Activated T-cell treated with anti-CD3 and anti-CD28 coated beads for 4 hours (primary cell): Measurements from ENCODE around the gene SBF2.

Experiments
- DNase-seq: peaks from one replicate; pipeline ENCODE4 v3.0.0-alpha.2; 2020

The SBF2 gene

DNA sequence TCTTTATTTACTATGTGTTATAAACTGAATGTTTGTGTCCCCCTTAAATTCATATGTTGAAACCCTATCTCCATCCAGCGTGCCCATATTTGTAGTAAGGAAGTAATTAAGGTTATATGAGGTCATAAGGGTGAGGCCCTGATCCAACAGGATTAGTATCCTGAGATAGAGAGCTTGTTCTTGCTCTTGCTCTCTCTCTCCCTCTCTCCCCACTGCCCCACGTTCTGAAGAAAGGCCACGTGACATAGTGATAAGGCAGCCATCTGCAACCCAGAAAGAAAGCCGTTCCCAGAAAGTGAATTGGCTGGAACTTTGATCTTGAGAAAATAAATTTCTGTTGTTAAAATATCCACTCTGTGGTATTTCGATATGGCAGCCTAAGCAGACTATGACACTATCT, 417.7 kb downstream of the SBF2 start:
- no peak for DNase-seq

DNA sequence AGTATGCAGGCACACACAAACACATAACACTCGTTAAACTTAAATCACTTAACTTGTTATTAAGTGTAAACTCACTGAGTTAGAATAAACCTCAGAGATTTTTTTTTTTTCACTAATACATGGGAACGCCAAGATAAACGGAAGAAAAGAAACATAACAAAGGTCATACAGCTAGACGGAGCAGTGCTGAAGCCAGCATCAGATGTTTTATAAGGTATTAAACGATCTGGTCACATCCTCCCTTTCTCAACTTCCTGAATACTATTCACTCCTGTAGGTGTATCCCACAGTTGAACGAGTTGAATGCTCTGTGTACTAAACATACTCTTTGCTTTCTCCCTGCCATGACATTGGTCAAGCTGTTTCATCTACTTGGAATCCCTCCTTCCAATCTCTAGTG, 418.2 kb downstream of the SBF2 start:
- no peak for DNase-seq

DNA sequence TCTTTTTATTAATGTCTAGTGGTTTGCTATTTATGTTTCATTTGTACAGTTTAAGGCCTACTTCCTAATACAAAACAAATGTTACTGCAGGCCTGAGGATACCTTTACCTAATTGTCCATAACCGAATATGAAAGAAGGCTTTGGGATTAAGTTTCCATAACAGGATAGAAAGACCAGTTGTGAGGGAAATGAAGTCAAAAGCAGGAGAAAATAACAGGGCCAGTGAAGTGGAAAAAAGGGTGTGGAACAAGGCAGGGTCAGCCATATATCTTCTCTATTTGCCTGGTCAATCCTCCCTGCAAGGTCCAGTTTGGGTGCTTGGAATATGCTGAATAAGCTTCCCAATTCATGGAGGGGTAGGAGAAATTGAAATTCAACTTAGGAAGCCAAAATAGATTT, 418.6 kb downstream of the SBF2 start:
- DNase-seq: no peak

DNA sequence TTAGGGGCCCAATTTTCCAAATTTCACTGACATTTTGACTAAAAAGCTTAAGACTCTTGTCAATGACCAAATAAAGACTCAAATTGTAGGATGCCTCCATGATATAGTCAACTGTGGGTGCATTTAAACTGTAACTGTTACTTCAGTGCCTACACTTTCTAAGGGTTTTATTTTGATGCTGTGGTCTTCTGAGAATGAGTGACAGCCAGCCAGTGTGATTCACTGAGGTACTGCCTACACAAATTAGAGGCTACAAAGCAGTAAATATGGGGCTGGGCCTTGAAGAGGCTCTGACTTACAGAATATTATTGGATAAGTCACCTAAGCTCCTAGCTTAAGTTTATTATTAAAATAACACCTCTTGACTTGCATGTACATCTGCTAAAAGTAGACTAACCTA, 419.6 kb downstream of the SBF2 start:
- no peak for DNase-seq

DNA sequence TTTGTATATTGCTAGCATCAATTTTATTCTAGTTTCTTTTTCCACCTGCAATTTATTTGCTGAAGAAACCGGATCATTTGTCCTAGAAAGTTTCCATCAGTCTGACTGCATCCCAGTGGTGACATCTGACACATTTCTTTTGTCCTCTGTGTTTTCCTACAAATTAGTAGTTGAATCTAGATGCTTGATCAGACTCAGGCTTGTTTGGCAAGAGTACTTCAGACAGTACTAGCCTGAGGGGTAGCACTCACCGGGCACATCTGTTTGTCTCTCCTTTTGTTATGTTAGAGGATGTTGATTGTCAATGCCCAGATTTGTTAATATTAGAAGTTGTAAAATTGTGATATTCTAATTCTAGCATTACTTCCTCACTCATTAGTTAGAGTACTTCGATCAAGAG, 425.4 kb downstream of the SBF2 start:
- DNase-seq: no peak

DNA sequence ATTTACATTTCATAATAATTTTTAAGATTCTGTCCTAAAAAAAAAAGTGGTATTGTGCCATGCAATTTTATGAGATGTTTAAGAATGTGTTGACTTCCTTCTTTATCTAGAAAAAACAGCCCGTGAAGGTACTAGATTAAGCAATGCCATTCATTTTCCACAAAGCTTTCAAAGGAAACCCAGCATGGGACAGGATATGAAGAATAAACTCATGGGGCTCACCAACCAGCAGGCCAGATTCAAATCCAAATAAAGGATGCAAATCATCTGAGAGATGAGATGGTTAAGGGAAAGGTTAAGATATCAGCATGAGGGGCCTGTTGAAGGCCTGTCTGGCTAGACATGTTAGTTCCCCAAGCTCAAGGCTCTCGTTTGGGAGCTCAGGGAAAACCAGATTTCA, 431.0 kb downstream of the SBF2 start:
- DNase-seq: no peak

DNA sequence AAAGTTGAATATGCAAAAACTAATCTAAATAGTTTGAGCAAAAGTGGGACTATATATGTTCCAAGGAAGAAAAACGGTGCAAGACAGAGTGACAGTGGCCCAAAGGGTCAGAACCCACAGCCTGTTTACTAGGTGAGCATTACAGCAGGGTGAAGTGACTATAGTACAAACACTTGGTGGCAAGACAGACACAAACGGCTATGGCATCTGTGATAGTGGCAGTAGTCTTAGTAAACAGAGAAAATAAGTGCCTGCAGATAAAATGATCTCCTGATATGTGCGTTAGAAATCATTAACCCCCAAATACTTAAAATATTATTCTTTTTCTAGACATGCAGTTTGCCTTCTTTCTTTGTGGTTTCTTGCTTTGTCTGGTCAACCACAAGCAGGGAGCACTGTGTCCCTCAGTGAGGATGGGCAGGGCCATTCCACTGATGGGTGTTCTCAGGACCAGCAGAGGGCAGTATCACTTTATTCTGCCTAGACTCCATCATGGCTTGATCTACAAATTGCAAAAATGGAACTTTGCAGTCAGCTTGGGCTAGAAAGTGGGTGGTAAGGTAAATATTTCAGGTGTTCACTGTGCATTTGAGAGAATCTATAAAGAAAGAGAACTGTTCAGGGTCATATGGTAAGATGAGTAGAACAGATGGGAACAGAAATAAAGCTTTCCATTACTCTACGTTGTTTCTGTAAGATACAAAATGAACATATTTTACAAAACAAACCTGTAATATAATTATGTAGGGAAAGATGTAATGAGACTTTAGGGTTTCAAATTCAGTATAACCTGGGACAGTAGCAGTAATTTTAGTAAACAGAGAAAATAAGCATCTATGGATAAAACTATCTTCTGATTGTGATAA, 431.9 kb downstream of the SBF2 start:
- DNase-seq: peak; percentile 7

DNA sequence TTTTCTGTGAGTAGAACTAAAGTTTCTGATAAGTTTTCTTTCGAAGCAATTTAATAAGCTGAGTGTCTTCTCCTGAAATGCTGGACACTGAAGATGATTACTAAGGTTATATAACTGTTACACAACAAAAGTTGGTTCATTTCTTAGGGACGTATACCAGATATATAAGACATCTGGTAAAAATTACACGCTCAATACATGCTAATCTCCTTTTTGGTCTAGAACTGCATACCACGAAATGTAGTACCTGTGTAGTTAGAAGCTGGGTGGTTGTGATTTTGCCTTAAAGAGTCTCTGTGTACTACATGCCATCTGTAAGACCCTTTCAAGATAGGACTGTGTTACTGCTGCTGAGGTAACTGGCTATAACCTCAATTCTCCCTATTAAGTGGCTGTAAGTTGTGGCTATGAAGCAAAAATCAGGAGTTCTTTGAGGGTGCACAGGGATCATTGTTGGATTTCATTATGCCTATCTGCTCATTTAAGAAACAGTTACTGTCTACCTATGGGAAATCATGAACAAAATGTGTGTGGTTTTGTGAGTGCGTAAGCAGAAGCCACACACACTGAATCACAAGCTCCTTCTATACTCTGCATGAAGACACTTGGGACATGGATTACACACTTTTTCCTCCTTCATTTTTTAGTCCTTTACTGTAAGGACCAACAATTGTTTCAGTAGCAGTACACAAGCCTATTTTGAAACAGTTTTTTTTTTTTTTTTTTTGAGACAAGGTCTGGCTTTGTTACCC, 434.3 kb downstream of the SBF2 start:
- no peak for DNase-seq

DNA sequence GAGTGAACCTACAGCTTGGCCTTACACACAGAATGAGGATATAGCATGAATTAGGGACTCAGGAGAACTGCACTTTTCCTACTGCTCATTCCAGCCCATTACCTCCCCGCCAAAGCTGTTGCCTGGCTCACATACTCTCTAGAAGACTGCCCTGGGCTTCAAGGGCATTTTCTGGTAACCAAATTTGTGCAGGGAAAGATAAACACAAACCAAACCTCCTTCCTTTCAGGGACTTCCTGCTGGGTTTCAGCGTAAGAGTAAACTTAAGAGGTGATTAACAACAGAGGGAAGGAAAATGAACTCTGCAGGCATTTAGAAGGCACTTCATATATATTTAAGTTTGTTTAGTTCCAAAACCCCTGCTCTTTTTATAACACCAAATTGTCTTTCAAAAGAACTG, 435.2 kb downstream of the SBF2 start:
- DNase-seq: no peak

DNA sequence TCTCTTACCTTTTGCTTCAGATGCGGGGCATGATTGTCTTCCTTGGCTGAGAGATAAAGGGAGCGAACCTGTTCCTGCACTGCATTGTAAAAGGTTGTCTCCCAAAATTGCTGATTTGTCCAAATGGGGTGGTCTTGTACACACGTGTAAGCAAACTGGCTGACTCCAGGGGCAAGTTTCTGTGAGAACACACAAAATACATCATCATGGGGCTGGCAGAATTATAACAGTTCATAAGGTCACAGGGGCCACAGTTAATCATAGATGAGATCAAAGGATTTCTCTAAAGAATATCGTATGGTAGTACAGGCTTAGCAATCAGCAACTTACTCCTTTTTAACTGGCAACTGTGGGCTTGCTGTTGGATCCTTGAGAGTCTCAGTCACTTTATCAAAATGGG, 435.8 kb downstream of the SBF2 start:
- no peak for DNase-seq

DNA sequence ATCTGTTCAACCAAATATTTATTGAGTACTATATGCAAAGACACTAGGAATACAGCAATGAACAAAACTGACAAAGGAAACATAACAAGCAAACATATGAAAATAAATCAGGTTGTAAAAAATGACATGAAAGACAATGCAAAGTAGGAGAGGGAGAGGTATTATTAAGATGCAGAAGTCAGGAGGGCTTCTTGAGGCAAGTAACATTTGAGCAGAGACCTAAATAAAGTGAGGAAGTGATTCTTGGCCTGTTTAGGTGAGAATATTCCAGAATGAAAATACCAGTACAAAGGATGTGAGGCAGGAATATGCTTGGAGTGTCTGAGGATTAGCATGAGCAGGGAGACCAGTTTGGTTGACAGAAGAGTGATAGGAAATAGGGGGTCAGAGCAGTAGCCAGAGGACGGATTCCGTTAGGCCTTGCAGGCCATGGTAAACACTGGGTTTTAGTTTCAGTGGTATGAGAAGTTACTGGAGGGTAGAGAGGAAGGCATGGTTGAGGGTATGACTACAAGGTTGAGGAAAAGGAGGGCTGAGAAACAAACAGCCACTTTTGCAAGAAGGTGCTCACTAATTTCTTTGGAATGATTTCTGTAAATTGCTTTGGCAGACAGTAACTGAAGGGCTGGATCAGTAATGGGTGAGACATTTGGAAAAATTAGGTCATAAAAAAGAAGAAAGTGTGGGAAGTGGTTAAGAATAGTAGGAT, 438.3 kb downstream of the SBF2 start:
- no peak for DNase-seq

DNA sequence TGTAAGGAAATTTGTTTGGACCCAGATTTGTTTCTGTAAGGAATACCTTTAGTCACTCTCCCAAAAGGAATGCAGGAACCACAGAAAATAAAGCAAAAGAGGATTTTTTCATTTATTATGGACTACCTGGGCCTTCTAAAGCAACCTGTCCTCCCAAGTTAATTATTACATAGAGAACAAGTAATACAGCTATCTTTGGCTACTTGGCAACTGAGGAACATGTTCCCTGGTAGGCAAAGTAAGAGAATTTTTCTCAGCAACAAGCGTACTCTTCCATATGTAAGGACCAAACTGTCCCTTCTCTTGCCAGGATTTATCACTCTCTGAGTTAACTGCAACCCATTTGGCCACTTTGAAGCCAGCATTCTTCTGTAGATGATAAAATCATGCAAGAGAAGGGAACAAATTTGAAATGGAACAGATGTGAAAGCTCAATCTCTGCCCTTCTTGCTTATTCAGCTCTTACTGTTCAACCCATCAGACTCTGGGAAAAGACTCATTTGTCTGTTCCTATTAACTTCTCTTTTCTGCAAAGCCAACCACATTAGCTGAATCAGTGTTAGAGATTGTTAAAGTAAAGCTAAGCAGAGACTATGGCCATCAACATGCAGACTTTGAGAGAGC, 440.0 kb downstream of the SBF2 start:
- no peak for DNase-seq

DNA sequence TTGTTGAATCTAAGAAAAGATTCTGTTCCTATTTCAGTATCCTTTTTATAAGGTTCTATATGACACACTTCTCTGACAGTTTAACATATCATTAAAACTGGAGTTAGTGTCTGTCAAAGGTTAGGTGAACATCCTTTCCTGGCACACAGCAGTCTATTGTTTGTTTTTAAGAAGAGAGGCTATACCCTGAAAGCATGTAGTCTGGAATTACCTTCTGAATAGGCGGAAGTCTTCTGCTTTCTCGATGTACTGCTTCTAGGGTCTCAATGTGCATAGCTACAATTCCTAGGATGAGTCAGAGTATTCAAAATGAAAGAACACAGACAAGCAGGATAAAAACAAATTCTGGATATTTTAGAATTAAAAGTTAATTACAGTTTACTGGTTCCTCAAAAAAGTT, 441.6 kb downstream of the SBF2 start:
- DNase-seq: no peak

DNA sequence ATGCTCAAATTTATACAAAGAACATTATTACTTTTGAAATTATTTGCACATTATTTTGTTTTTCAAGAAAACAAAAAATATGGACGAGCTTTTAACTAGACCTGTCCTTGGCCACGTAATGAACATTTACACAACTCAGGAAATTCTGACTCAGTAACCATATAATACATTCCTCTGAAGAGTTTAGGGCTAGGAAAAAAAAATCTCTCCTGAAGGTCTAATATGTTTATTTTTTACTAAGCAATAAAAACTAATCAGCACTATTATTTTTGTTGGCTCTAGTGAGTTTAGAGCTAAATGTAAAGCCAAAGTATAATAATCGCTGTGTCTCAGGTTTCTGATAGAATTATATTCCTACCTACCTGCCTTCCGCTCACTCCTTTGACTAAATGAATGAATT, 442.7 kb downstream of the SBF2 start:
- DNase-seq: no peak

DNA sequence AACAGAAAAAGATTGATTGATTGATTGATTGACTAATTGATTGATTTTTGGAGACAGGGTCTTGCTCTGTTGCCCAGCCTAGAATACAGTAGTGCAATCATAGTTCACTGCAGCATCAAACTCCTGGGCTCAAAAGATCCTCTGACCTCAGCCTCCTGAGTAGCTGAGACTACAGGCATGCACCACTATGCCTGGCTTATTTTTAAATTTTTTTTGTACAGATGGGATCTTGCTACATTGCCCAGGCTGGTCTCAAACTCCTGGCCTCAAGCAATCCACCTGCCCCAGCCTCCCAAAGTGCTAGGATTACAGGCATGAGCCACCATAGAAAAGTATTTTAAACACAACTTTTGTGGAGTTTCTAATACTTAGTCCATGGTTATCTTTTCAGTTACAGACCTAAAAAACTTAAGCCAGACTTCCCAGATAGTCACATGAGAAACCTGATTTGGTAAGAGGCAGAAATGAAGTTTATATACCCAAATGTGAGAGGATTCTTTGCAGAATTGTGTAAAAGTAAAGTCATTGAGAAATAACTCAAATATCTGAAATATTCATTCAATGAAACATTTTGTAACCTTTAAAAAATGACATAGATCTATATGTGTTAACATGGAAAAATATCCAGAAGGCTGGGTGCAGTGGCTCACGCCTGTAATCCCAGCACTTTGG, 443.7 kb downstream of the SBF2 start:
- no peak for DNase-seq

DNA sequence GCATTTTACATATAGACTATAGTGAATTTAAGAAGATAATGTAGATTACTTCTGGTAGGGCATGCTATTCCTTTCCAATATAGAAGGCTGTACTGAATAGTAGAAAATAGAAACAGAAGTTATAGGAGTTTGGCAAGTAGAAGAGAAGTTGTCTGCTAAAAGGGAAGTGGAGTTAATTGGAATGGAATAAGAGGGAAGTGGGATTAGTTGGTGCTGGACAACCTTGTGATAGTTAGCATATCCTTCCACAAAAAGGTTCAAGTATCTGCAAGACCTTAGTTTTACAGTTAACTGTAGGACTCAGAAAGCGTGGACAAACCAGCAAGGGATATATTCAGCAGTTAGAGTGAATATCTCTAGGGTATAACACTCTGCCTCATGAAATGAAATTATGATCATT, 444.6 kb downstream of the SBF2 start:
- DNase-seq: no peak

DNA sequence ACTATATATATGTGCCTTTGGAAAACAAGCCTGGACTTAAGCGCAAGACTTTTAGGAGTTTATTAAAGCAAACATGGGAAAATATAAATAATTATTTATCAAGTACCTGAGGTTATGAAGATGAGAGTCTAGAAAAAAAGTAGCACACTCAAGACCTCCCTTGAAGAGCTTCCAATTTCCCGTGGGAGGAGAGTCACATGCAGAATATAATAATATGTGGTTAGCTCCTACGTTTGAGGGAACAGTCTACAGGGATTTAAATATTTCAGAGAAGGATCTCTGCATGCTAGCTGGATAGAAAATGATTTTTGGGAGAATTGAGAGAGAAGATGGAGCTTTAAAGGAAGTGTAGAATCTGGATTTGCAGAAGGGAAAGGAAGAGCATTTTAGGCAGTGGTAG, 446.4 kb downstream of the SBF2 start:
- DNase-seq: no peak

DNA sequence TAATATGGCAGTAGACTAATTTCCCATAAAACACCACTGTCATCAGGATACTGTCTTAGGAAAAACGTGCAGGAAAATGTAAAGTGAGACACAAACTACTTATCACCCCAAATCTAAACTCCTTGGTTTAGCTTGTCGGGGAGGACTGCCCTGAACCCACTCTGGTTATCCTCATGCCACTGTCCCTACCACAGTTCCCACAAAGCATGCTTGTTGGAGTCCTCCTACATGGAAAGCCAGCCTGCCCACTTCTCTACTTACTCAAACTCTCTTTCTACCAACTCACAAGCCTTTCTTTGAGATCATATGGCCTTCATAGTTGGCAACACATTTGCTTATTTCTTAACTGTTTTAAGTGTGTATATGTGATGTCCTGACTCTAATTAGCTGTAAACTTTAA, 451.1 kb downstream of the SBF2 start:
- DNase-seq: no peak

DNA sequence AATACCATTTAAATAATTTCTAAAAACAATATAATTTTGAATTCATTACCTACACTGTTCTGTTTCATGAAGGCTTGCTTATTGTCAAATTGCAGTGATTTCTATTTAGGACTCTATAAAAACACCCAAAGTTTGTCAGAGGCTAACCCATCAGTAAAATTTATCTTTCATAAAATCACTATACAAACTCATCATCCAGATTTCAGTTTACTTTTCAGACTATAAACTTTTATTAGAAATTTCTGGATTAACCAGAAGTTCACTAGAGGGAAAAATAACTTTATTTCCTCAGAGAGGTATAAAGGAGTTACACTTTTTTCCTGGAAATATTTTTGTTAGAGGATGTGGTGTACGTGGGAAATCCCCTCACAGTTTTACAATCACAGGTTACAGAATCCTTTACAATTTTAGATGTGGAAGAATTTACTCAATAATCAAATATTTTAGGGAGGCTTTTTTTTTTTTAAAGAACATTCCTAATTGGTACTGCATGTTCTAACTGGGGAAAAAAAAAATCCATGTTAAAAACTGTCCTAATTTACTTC, 453.5 kb downstream of the SBF2 start:
- no peak for DNase-seq

DNA sequence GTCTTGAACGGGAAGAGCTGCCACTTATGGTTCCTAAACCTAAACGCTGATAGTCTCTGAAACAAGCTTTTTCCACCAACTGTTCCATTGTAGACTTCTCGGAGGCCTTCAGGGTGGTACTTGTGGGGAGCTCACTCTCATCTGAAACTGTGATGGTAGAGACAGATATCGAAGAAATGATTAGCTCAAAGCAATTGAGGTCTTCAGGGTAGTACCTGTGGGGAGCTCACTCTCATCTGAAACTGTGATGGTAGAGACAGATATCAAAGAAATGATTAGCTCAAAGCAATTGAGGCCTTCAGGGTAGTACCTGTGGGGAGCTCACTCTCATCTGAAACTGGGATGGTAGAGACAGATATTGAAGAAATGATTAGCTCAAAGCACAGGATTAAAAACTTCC, 454.5 kb downstream of the SBF2 start:
- DNase-seq: no peak

DNA sequence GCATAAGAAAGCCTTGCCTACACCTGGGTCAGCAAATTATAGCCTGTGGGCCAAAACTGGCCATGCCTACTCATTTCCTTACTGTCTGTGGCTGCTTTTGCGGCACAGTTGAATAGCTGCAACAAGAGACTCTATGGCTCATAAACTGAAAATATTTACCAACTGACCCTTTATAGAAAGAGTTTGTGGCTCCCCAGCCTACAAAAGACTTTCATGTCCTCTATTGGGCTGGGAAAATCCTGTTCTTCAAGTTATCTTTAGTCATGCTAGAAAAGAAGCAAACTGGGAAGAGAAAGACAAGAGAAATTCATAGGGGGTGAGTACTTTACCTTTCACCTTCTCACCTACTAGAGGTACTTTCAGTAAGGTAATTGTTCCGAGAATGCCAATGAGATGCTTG, 455.1 kb downstream of the SBF2 start:
- no peak for DNase-seq

DNA sequence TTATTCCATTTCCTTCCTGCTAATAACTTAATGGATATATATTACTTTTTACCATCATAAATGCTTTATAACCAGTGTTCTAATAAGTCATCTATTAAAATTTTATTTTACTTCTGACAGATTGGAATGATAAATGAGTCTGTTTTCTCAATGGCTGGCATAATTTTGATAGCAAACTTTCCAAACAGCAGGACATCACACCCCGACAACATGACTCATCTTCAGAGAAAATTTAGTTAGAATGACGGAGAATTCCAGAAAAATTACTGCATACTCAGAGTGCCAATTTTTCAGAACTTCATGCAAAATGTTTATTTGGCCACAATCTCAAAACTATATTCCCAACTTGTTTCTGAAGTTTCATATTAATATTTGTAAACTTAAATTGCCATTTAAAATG, 455.8 kb downstream of the SBF2 start:
- no peak for DNase-seq

DNA sequence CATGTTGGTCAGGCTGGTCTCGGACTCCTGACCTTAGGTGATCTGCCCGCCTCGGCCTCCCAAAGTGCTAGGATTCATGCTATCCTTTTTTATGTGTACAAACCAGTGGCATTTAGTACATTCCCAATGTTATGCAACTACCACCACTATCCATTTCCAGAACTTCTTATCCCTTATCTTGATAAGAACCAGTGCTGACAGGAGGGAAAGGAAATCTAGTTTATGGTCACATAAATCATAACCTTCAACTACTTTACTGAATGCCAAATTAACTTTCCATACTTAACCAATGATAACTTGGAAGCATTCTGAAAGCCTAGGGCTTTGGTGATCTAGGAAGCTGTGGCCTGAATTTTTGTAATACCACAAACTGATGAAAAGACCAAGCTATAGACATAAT, 459.7 kb downstream of the SBF2 start:
- no peak for DNase-seq
